B cell (primary cell): ENCODE measurements around the gene ZBTB11. TPM values are rescaled to one million over a fixed set of nuclear protein-coding genes. Genes with fewer than 3 reads are reported as not detected.

Experiments used
- ATAC-seq: fragments of 200-7000 bp; cut with Tn5 transposase; one replicate; pipeline ENCODE4 v1.10.0; 2021; ENCODE audit warnings: low read depth, mild to moderate bottlenecking, moderate number of reproducible peaks, moderate library complexity
- CTCF ChIA-PET: fragments of 350-600 bp; sonication (Branson Sonifier 250); formaldehyde crosslinking; loops from one replicate; lab custom pipeline; 2021; ENCODE audit warnings: antibody characterized with exemption, inconsistent platforms; lab: Charles Lee
- POLR2A ChIA-PET: fragments of 350-600 bp; sonication (Branson Sonifier 250); formaldehyde crosslinking; loops from one replicate; lab custom pipeline; 2021; ENCODE audit warnings: antibody characterized with exemption; lab: Charles Lee
- DNase-seq: peaks from one replicate; pipeline ENCODE4 v3.0.0; 2013
- H2AFZ ChIP-seq: 2 replicates; pipeline ENCODE4 v1.6.1; 2012; ENCODE audit warnings: mild to moderate bottlenecking, low read depth, low read length; ENCODE audit not compliant: insufficient read depth, poor library complexity, severe bottlenecking
- H3K27ac ChIP-seq, 2 donors: 1 replicate in 1 of 2; 2 replicates in 1 of 2; pipeline ENCODE4 v1.5.1; 2012 to 2013; ENCODE audit warnings: low read length in 2 of 2, mild to moderate bottlenecking in 2 of 2, moderate library complexity in 1 of 2
- H3K27me3 ChIP-seq, 4 experiments: fragments of 200-600 bp in 1 of 4; sonication (generic) in 1 of 4; replicated peaks in 1 of 4; 1 replicate in 2 of 4; 2 replicates in 2 of 4; pipeline versions ENCODE4 v1.6.1 to v1.7.0; 2013 to 2016; ENCODE audit warnings: low read length in 3 of 4, mild to moderate bottlenecking in 2 of 4, mixed read lengths in 1 of 4, moderate library complexity in 1 of 4; ENCODE audit not compliant: insufficient read depth in 4 of 4, control insufficient read depth in 3 of 4; ENCODE audit errors: control extremely low read depth in 1 of 4
- H3K36me3 ChIP-seq, 2 experiments: replicated peaks in 1 of 2; 1 replicate in 1 of 2; 2 replicates in 1 of 2; pipeline versions ENCODE4 v1.6.1 to v1.7.1; 2013; ENCODE audit warnings: low read length in 1 of 2; ENCODE audit not compliant: insufficient read depth in 2 of 2, control insufficient read depth in 1 of 2; ENCODE audit errors: control extremely low read depth in 1 of 2, extremely low read depth in 1 of 2
- H3K4me1 ChIP-seq, 2 donors: fragments of 200-600 bp in 1 of 2; sonication (generic) in 1 of 2; 1 replicate in 1 of 2; 2 replicates in 1 of 2; pipeline versions ENCODE4 v1.5.1 to v1.6.1; 2013 to 2017; ENCODE audit warnings: low read length in 2 of 2; ENCODE audit not compliant: control insufficient read depth in 2 of 2, insufficient read depth in 2 of 2
- H3K4me2 ChIP-seq: replicated peaks from 2 replicates; pipeline ENCODE3; 2012; ENCODE audit warnings: mild to moderate bottlenecking, low read depth, low read length; ENCODE audit not compliant: poor library complexity, severe bottlenecking
- H3K4me3 ChIP-seq, 5 experiments: fragments of 200-600 bp in 1 of 5; sonication (generic) in 1 of 5; 1 replicate in 3 of 5; 2 replicates in 2 of 5; pipeline versions ENCODE4 v1.5.1 to v1.7.0; 2011 to 2016; ENCODE audit warnings: low read length in 4 of 5, mild to moderate bottlenecking in 4 of 5, low read depth in 2 of 5, control low read depth in 1 of 5, moderate library complexity in 1 of 5; ENCODE audit not compliant: insufficient read depth in 1 of 5; ENCODE audit errors: control extremely low read depth in 1 of 5, extremely low read depth in 1 of 5
- H3K79me2 ChIP-seq: fragments of 200-600 bp; sonication (generic); one replicate; pipeline ENCODE4 v1.6.0; 2016; ENCODE audit warnings: low read length; ENCODE audit not compliant: control insufficient read depth, insufficient read depth
- H3K9ac ChIP-seq: fragments of 200-600 bp; sonication (generic); 2 replicates; pipeline ENCODE4 v1.6.1; 2017; ENCODE audit warnings: mild to moderate bottlenecking, low read length, moderate library complexity
- H3K9me3 ChIP-seq, 3 donors: one replicate each; pipeline versions ENCODE4 v1.6.1 to v1.7.1; 2013; ENCODE audit warnings: low read length in 2 of 3; ENCODE audit not compliant: control insufficient read depth in 2 of 3, insufficient read depth in 1 of 3; ENCODE audit errors: control extremely low read depth in 1 of 3
- H4K20me1 ChIP-seq: 2 replicates; pipeline ENCODE4 v1.6.0; 2012; ENCODE audit warnings: mild to moderate bottlenecking, low read length; ENCODE audit not compliant: insufficient read depth, control insufficient read depth, poor library complexity, severe bottlenecking
- H3K27ac Mint-ChIP-seq: one replicate; pipeline ENCODE4 v1.8.0; 2021; ENCODE audit warnings: mixed read lengths
- H3K27me3 Mint-ChIP-seq: one replicate; pipeline ENCODE4 v1.8.0; 2021; ENCODE audit warnings: mixed read lengths
- H3K4me1 Mint-ChIP-seq: one replicate; pipeline ENCODE4 v1.8.0; 2021; ENCODE audit warnings: mixed read lengths
- H3K4me3 Mint-ChIP-seq: one replicate; pipeline ENCODE4 v1.8.0; 2021; ENCODE audit warnings: mixed read lengths
- H3K9me3 Mint-ChIP-seq: one replicate; pipeline ENCODE4 v1.8.0; 2022; ENCODE audit warnings: mixed read lengths; ENCODE audit not compliant: insufficient read depth
- CTCF ChIP-seq: fragments of 200-600 bp; IDR thresholded peaks from one replicate; pipeline ENCODE4 v1.8.0; 2022; ENCODE audit warnings: antibody characterized with exemption, mild to moderate bottlenecking
- EZH2 ChIP-seq: IDR thresholded peaks from 2 replicates; pipeline ENCODE4 v1.6.1; 2012; ENCODE audit warnings: borderline replicate concordance, low read depth, mild to moderate bottlenecking, moderate library complexity, low read length; ENCODE audit not compliant: insufficient read depth, poor library complexity, severe bottlenecking
- WGBS: methylation state at CpG from one replicate; pipeline ENCODE4 v1.1.5; 2013; ENCODE audit warnings: missing lambda C conversion rate; ENCODE audit not compliant: insufficient coverage; 5-methylcytosine and 5-hydroxymethylcytosine counted together
- intact Hi-C: fragments of 100-400 bp; cut with micrococcal nuclease; formaldehyde crosslinking; loops from one replicate; pipeline ENCODE4 v1.10.0; 2022
- polyA plus RNA-seq: library from polyadenylated mRNA; depleted of rRNA; stranded (reverse); fragments of >200 nt; gene quantifications from 2 replicates; pipeline ENCODE4 v1.2.3, GENCODE V29; 2012
- small RNA-seq: library from RNA; depleted of rRNA; stranded (forward); fragments of <200 nt; gene quantifications from one replicate; pipeline ENCODE3, GENCODE V24; 2012; ENCODE audit warnings: low replicate concordance, low read depth; ENCODE audit not compliant: insufficient read length
- total RNA-seq, 2 donors: library from RNA; stranded (reverse); fragments of 120-200 nt in 1 of 2; gene quantifications; 1 replicate in 1 of 2; 2 replicates in 1 of 2; pipeline versions ENCODE4 v1.2.3 to v1.2.4, GENCODE V29; 2013 to 2022

ZBTB11 gene
- total and polyA plus RNA-seq, 2 donors (not counting 1 experiment from before 2014, with no cell fraction given), result 16.3 to 42.6 TPM

GRCh38 chr3:101603184-101603583, 73.7 kb downstream of the ZBTB11 start:
- no peak overlapping the region for H3K4me3 ChIP-seq
- no peaks in the 10 kb centered on the region for H3K79me2 ChIP-seq
- H3K27me3 Mint-ChIP-seq, result no peaks in the 10 kb centered on the region
- no peaks in the 10 kb centered on the region for H3K4me1 ChIP-seq
- H3K27ac Mint-ChIP-seq, result no peak overlapping the region
- H3K4me2 ChIP-seq, result no peak overlapping the region
- no peaks in the 10 kb centered on the region for H3K36me3 ChIP-seq
- no peak overlapping the region for H3K9ac ChIP-seq
- no peak for TF ChIP-seq CTCF
- TF ChIP-seq EZH2, result no peak
- H3K27me3 ChIP-seq, result no peaks in the 10 kb centered on the region
- H2AFZ ChIP-seq, result no peak overlapping the region
- no peak overlapping the region for H3K27ac ChIP-seq
- peaks cover 0 to 9% (median 0%) of the 10 kb centered on the region in 3 donors for H3K9me3 ChIP-seq
- H4K20me1 ChIP-seq, result no peaks in the 10 kb centered on the region
- CTCF ChIA-PET, result no interaction called here
- no peak for DNase-seq
- intact Hi-C loops, result no loop called here
- POLR2A ChIA-PET, result interaction anchor here (0.6 kb wide), 1 partner anchor 9 kb away, joined by 4 read pairs; no protein-coding TSS in a partner anchor
- H3K9me3 Mint-ChIP-seq, result no peaks in the 10 kb centered on the region
- 100% methylated on average over 1 of the region's 1 CpG for WGBS
- H3K4me1 Mint-ChIP-seq, result no peaks in the 10 kb centered on the region
- no peak overlapping the region for H3K4me3 Mint-ChIP-seq
- ATAC-seq, result no peak

DNA sequence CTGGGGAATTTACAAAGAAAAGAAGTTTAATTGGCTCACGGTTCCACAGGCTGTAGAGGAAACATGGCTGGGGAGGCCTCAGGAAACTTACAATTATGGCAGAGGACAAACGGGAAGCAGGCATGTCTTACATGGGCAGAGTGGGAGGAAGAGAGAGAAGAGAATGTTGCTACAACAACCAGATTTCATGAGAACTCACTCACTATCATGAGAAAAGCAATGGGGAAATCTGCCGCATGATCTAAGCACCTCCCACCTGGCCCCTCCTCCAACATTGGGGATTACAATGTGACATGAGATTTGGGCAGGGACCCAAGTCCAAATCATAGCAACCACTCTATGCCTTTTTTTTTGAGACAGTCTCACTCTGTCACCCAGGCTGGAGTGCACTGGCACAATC, 74.2 kb downstream of the ZBTB11 start:
- CTCF ChIA-PET, result no interaction called here
- Mint-ChIP-seq H3K4me3 (no peak overlapping the region), H3K9me3 (no peaks in the 10 kb centered on the region), H3K4me1 (no peaks in the 10 kb centered on the region), H3K27me3 (no peaks in the 10 kb centered on the region), H3K27ac (no peak overlapping the region)
- intact Hi-C loops, result no loop called here
- no peaks in the 10 kb centered on the region for H3K27me3 ChIP-seq
- ATAC-seq, result no peak
- no peak for DNase-seq
- POLR2A ChIA-PET, result interaction anchor here (0.6 kb wide), 1 partner anchor 8 kb away, joined by 4 read pairs; no protein-coding TSS in a partner anchor
- H3K79me2 ChIP-seq, result no peaks in the 10 kb centered on the region
- H3K27ac ChIP-seq, result no peak overlapping the region
- TF ChIP-seq EZH2 (no peak), CTCF (no peak)
- WGBS, result 100% methylated on average over 2 of the region's 3 CpGs
- no peak overlapping the region for H3K9ac ChIP-seq
- H3K4me2 ChIP-seq, result no peak overlapping the region
- no peaks in the 10 kb centered on the region for H4K20me1 ChIP-seq
- H3K9me3 ChIP-seq, result peaks cover 0 to 9% (median 0%) of the 10 kb centered on the region in 3 donors
- H3K4me3 ChIP-seq, result no peak overlapping the region
- no peak overlapping the region for H2AFZ ChIP-seq
- H3K4me1 ChIP-seq, result no peaks in the 10 kb centered on the region
- H3K36me3 ChIP-seq, result no peaks in the 10 kb centered on the region

Small RNA genes lying within 50 kb of the gene (small RNA-seq; reads per million reads assigned to genes)
- gene RF00019, result not detected
- gene RNU6-1256P, result not detected
- gene RNY1P12, result not detected

Other genes with a start within 250 kb of the ZBTB11 start
- gene SENP7, start 163.9 kb downstream of the ZBTB11 start, total RNA-seq, result 47.5 and 50.3 TPM in 2 replicates
- 14.7 and 22.1 TPM in 2 replicates for gene SENP7, start 163.9 kb downstream of the ZBTB11 start, polyA plus RNA-seq
- gene TRMT10C, start 115.3 kb downstream of the ZBTB11 start, total RNA-seq, result 25.2 and 25.3 TPM in 2 replicates
- gene TRMT10C, start 115.3 kb downstream of the ZBTB11 start, polyA plus RNA-seq, result 9.0 and 13.2 TPM in 2 replicates
- 156 and 157 TPM in 2 replicates for gene PCNP, start 103.0 kb downstream of the ZBTB11 start, total RNA-seq
- gene PCNP, start 103.0 kb downstream of the ZBTB11 start, polyA plus RNA-seq, result 39.1 and 71.4 TPM in 2 replicates
- 1,022 and 1,072 TPM in 2 replicates for gene RPL24, start 9.6 kb upstream of the ZBTB11 start, total RNA-seq
- gene RPL24, start 9.6 kb upstream of the ZBTB11 start, polyA plus RNA-seq, result 1,369 and 1,411 TPM in 2 replicates
- 15.0 and 15.4 TPM in 2 replicates for gene CEP97, start 47.5 kb upstream of the ZBTB11 start, total RNA-seq
- gene CEP97, start 47.5 kb upstream of the ZBTB11 start, polyA plus RNA-seq, result 2.1 and 2.2 TPM in 2 replicates
- gene NXPE3, start 102.1 kb upstream of the ZBTB11 start, total RNA-seq, result 18.9 and 19.7 TPM in 2 replicates
- gene NXPE3, start 102.1 kb upstream of the ZBTB11 start, polyA plus RNA-seq, result 15.4 and 15.8 TPM in 2 replicates
- gene NFKBIZ, start 172.4 kb upstream of the ZBTB11 start, total RNA-seq, result 141 and 157 TPM in 2 replicates
- gene NFKBIZ, start 172.4 kb upstream of the ZBTB11 start, polyA plus RNA-seq, result 114 and 133 TPM in 2 replicates